Ishikawa (cell line): ENCODE data around the gene CDC42BPB.

Experiments used
- CEBPB ChIP-seq: IDR thresholded peaks from 2 replicates; pipeline ENCODE4 v1.6.1; 2012
- CREB1 ChIP-seq: IDR thresholded peaks from 2 replicates; pipeline ENCODE4 v1.6.1; 2012; ENCODE audit warnings: low read depth
- EGR1 ChIP-seq: IDR thresholded peaks from 2 replicates; pipeline ENCODE4 v1.6.1; 2012
- EP300 ChIP-seq: IDR thresholded peaks from 2 replicates; pipeline ENCODE4 v1.6.1; 2012; ENCODE audit warnings: borderline replicate concordance
- FOXM1 ChIP-seq: IDR thresholded peaks from 2 replicates; pipeline ENCODE4 v1.6.1; 2012; ENCODE audit warnings: low read depth, borderline replicate concordance
- MAX ChIP-seq: IDR thresholded peaks from 2 replicates; pipeline ENCODE4 v1.6.1; 2012
- NFIC ChIP-seq: IDR thresholded peaks from 2 replicates; pipeline ENCODE4 v1.6.1; 2012
- RAD21 ChIP-seq: IDR thresholded peaks from 2 replicates; pipeline ENCODE4 v1.6.1; 2012; ENCODE audit warnings: low read depth
- REST ChIP-seq: IDR thresholded peaks from 2 replicates; pipeline ENCODE4 v1.6.1; 2012; ENCODE audit warnings: low read depth, mild to moderate bottlenecking
- TAF1 ChIP-seq: IDR thresholded peaks from 2 replicates; pipeline ENCODE4 v1.6.1; 2012; ENCODE audit warnings: low read depth, mild to moderate bottlenecking
- TCF12 ChIP-seq: IDR thresholded peaks from 2 replicates; pipeline ENCODE4 v1.6.1; 2012; ENCODE audit warnings: low read depth
- TEAD4 ChIP-seq: IDR thresholded peaks from 2 replicates; pipeline ENCODE4 v1.6.1; 2012
- YY1 ChIP-seq: IDR thresholded peaks from 2 replicates; pipeline ENCODE4 v1.6.1; 2012; ENCODE audit warnings: low read depth
- ZBTB7A ChIP-seq: IDR thresholded peaks from 2 replicates; pipeline ENCODE4 v1.6.1; 2012; ENCODE audit warnings: low read depth
- TF ChIP-seq, protein P1 (sequence below): IDR thresholded peaks from 2 replicates; pipeline ENCODE4 v1.6.1; 2012

The CDC42BPB gene

DNA sequence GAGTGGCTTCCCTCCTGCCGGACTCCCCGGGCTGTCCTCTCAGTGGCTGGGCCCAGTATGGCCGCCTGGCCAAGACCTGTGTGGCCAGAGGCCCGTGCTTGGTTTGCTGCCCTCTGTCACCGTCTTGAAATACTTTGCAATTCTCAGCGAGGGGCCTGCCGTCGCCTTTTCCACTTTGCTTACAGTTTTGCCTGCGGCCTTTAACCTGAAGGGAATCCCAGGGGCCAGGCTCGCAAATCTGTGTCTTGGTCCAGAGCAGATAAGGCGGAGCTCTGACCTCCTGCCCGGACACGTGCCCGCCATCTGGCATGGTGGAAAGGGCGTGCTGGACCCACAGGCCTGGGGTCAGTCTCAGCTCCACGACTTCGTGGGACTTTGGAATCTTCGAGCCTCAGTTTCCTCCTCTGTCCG, 145.8 kb downstream of the CDC42BPB start:
- TF ChIP-seq NFIC = no peak
- no peak for TF ChIP-seq MAX

DNA sequence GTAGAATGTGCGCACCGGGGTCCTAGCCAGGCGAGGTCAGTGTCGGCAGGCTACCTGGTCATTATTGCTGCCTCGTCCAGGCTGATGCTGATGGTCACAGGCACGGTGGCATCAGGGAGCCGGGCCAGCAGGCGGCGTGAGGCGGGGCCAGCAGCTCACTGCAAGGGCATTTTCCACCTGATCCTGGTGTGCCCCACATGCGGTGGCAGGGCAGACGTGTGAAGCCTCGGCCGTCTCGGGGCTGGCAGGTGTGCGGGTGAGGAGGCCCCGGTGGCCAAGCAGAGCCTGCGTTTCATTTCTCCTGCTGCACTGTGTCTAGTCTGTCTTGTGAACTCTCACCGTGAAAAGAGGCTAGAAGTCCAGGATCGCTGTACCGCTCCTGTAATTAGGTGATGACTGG, 146.9 kb downstream of the CDC42BPB start:
- TF ChIP-seq TEAD4 (no peak), FOXM1 (no peak), NFIC (no peak), RAD21 (no peak), YY1 (no peak), TCF12 (no peak), MAX (no peak), CEBPB (no peak), EP300 (no peak), REST (no peak), TAF1 (no peak)
- TF ChIP-seq, protein P1, sequence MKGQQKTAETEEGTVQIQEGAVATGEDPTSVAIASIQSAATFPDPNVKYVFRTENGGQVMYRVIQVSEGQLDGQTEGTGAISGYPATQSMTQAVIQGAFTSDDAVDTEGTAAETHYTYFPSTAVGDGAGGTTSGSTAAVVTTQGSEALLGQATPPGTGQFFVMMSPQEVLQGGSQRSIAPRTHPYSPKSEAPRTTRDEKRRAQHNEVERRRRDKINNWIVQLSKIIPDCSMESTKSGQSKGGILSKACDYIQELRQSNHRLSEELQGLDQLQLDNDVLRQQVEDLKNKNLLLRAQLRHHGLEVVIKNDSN = no peak

DNA sequence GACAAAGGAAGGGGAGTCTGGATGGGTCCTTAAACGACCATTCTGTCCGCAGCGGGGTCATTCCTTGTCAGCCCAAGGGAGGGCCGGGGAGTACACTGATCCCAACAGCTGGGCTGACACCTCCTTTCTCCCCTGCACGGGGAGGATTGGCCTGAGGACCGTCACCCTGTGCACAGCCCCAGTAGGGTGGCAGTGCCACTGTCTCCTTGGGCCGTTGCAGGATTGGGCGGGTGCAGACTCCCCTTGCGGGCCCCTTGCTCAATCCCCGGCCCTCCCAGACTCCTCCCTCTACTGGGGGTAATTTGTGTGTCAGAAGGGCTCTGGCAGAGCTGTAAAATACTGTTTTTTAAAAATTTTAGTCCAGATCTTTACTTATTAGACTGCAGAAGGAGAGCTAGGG, 147.4 kb downstream of the CDC42BPB start:
- no peak for TF ChIP-seq EP300

DNA sequence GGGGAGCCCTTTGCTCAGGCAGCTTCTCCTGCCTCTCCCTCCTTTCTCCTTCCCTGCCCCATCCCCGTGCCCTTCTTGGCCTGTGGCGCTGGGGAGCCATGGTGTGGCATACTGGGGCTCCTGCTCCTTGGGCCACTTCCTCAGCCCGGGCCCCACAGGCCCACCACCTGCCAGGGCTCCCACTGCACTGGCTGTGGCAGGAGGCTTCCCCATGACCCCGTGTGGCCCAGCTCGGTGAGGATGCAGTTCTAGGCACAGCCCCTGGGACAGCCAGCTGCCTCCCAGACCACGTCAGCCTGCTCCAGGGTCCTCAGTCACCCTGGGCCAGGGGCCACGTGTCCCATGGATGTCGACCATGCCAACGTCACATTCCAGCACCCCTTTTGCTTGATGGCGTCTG, 147.9 kb downstream of the CDC42BPB start:
- TF ChIP-seq, protein P1 = no peak
- no peak for TF ChIP-seq TAF1
- no peak for TF ChIP-seq EGR1
- TF ChIP-seq TCF12 = no peak
- no peak for TF ChIP-seq RAD21
- TF ChIP-seq YY1 = no peak
- TF ChIP-seq NFIC = no peak

- no peak for TF ChIP-seq ZBTB7A
- TF ChIP-seq REST = no peak
- TF ChIP-seq TCF12 = no peak
- no peak for TF ChIP-seq TAF1
- no peak for TF ChIP-seq NFIC
- TF ChIP-seq, protein P1 = no peak
- no peak for TF ChIP-seq CREB1
- no peak for TF ChIP-seq YY1
Measured at GRCh38 chr14:102908766-102909455, 148.4 kb downstream of the CDC42BPB start.

DNA sequence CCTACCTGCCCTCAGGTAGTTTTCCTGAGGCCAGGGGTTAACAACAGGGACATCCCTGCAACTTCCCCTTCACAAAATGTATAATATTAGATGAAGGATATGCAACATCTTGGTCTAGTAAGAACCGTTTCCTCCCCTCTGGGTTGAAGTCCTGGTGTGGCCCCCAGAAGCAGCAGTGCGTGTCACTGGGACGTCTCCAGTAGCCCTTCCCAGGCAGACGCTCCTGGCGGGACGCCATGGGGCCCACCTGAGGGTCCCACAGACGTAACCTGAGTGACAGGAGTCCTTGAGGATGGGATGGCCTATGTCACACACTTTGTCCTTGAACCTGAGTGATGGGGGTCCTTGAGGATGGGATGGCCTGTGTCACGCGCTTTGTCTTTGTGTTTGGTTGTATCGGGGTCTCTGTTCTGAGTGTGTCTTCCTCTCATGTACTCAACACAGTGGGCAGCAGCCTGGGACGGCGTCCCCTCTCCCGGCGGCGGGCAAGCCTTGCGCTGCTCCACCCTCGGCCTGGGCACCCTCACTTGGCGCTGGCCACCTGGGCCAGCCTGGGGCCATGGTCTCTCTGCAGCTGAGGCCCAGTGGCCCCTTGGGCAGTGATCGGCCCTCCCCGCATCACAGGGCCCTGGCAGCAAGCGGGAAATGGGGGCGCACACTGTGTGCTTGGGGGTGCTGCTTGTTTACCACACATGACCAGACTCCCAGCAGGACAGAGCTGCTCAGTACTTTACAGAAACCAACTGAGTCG, 149.2 kb downstream of the CDC42BPB start:
- TF ChIP-seq EGR1 (no peak), RAD21 (no peak), CEBPB (no peak), REST (no peak), TEAD4 (no peak), EP300 (no peak), YY1 (no peak), TCF12 (no peak), CREB1 (no peak), NFIC (no peak), ZBTB7A (no peak)
- TF ChIP-seq, protein P1 = no peak
